HEK293 (cell line): ENCODE measurements around the gene MDM2.

Source experiments
- FEZF1 ChIP-seq: fragments of 450-650 bp; formaldehyde crosslinking; IDR thresholded peaks from 2 replicates; pipeline ENCODE4 v1.5.1; 2016; ENCODE audit warnings: missing biosample characterization, missing genetic modification characterization
- GLI4 ChIP-seq: fragments of 450-650 bp; formaldehyde crosslinking; IDR thresholded peaks from 2 replicates; pipeline ENCODE4 v1.5.1; 2016; ENCODE audit warnings: missing biosample characterization, missing genetic modification characterization
- IKZF3 ChIP-seq: fragments of 450-650 bp; IDR thresholded peaks from 2 replicates; pipeline ENCODE4 v1.5.0; 2018; ENCODE audit warnings: missing biosample characterization, mild to moderate bottlenecking, missing genetic modification characterization, moderate library complexity
- INSM2 ChIP-seq: fragments of 450-650 bp; formaldehyde crosslinking; IDR thresholded peaks from 2 replicates; pipeline ENCODE4 v1.5.1; 2016; ENCODE audit warnings: missing biosample characterization, missing genetic modification characterization
- KLF10 ChIP-seq: fragments of 450-650 bp; IDR thresholded peaks from 2 replicates; pipeline ENCODE4 v1.5.1; 2018; ENCODE audit warnings: missing biosample characterization, mild to moderate bottlenecking, missing genetic modification characterization
- REPIN1 ChIP-seq: fragments of 450-650 bp; formaldehyde crosslinking; IDR thresholded peaks from 2 replicates; pipeline ENCODE4 v1.5.1; 2017; ENCODE audit warnings: missing biosample characterization, missing genetic modification characterization, low read depth
- SCRT2 ChIP-seq: fragments of 450-650 bp; formaldehyde crosslinking; IDR thresholded peaks from 2 replicates; pipeline ENCODE4 v1.5.1; 2016; ENCODE audit warnings: missing biosample characterization, missing genetic modification characterization
- SP2 ChIP-seq: fragments of 450-650 bp; formaldehyde crosslinking; IDR thresholded peaks from 2 replicates; pipeline ENCODE4 v1.5.1; 2016; ENCODE audit warnings: missing biosample characterization, missing genetic modification characterization
- SP7 ChIP-seq: fragments of 450-650 bp; formaldehyde crosslinking; IDR thresholded peaks from 2 replicates; pipeline ENCODE4 v1.5.1; 2016; ENCODE audit warnings: missing biosample characterization, missing genetic modification characterization
- TSHZ1 ChIP-seq: fragments of 450-650 bp; formaldehyde crosslinking; IDR thresholded peaks from 2 replicates; pipeline ENCODE4 v1.5.1; 2016; ENCODE audit warnings: missing biosample characterization, missing genetic modification characterization, borderline replicate concordance
- ZBTB26 ChIP-seq: fragments of 450-650 bp; formaldehyde crosslinking; optimal IDR thresholded peaks from 2 replicates; pipeline ENCODE3; 2016; ENCODE audit warnings: missing biosample characterization, mild to moderate bottlenecking, missing genetic modification characterization
- ZEB2 ChIP-seq: fragments of 450-650 bp; formaldehyde crosslinking; IDR thresholded peaks from 2 replicates; pipeline ENCODE4 v1.5.1; 2016; ENCODE audit warnings: missing biosample characterization, missing genetic modification characterization
- ZFHX2 ChIP-seq: fragments of 450-650 bp; formaldehyde crosslinking; conservative IDR thresholded peaks from 2 replicates; pipeline ENCODE4 v1.5.1; 2016; ENCODE audit warnings: missing biosample characterization, missing genetic modification characterization
- ZFP41 ChIP-seq: fragments of 450-650 bp; formaldehyde crosslinking; IDR thresholded peaks from 2 replicates; pipeline ENCODE4 v1.5.1; 2016; ENCODE audit warnings: missing biosample characterization, missing genetic modification characterization, borderline replicate concordance
- ZNF18 ChIP-seq: fragments of 450-650 bp; formaldehyde crosslinking; IDR thresholded peaks from 2 replicates; pipeline ENCODE4 v1.5.1; 2016; ENCODE audit warnings: missing biosample characterization, missing genetic modification characterization
- ZNF211 ChIP-seq: fragments of 450-650 bp; formaldehyde crosslinking; IDR thresholded peaks from 2 replicates; pipeline ENCODE4 v1.5.1; 2016; ENCODE audit warnings: low read depth, missing biosample characterization, missing genetic modification characterization
- ZNF24 ChIP-seq: fragments of 450-650 bp; formaldehyde crosslinking; IDR thresholded peaks from 2 replicates; pipeline ENCODE4 v1.5.1; 2016; ENCODE audit warnings: missing biosample characterization, missing genetic modification characterization
- ZNF274 ChIP-seq, 2 experiments: fragments of 200-500 bp in 1 of 2; fragments of 450-650 bp in 1 of 2; sonication (Bioruptor generic) in 1 of 2; formaldehyde crosslinking in 1 of 2; IDR thresholded peaks; 2 replicates each; pipeline versions ENCODE4 v1.5.1 to v1.6.1; 2014 to 2016; ENCODE audit warnings: borderline replicate concordance in 1 of 2, inconsistent platforms in 1 of 2, low read length in 1 of 2, missing biosample characterization in 1 of 2, missing genetic modification characterization in 1 of 2
- ZNF398 ChIP-seq: fragments of 450-650 bp; formaldehyde crosslinking; IDR thresholded peaks from 2 replicates; pipeline ENCODE4 v1.5.1; 2017; ENCODE audit warnings: missing biosample characterization, missing genetic modification characterization
- ZNF514 ChIP-seq: fragments of 450-650 bp; formaldehyde crosslinking; IDR thresholded peaks from 2 replicates; pipeline ENCODE4 v1.5.1; 2016; ENCODE audit warnings: missing biosample characterization, missing genetic modification characterization
- ZNF544 ChIP-seq: fragments of 450-650 bp; formaldehyde crosslinking; IDR thresholded peaks from 2 replicates; pipeline ENCODE4 v1.5.0; 2017; ENCODE audit warnings: missing biosample characterization, missing genetic modification characterization
- ZNF558 ChIP-seq: fragments of 450-650 bp; formaldehyde crosslinking; IDR thresholded peaks from 2 replicates; pipeline ENCODE4 v1.5.1; 2016; ENCODE audit warnings: missing biosample characterization, missing genetic modification characterization
- ZNF600 ChIP-seq: fragments of 450-650 bp; formaldehyde crosslinking; IDR thresholded peaks from 2 replicates; pipeline ENCODE4 v1.5.1; 2016; ENCODE audit warnings: missing biosample characterization, missing genetic modification characterization
- ZNF610 ChIP-seq: fragments of 450-650 bp; formaldehyde crosslinking; IDR thresholded peaks from 2 replicates; pipeline ENCODE4 v1.5.1; 2016; ENCODE audit warnings: missing biosample characterization, missing genetic modification characterization, borderline replicate concordance
- ZNF785 ChIP-seq: fragments of 450-650 bp; formaldehyde crosslinking; IDR thresholded peaks from 2 replicates; pipeline ENCODE4 v1.5.1; 2016; ENCODE audit warnings: missing biosample characterization, missing genetic modification characterization
- ZSCAN18 ChIP-seq: fragments of 450-650 bp; formaldehyde crosslinking; IDR thresholded peaks from 2 replicates; pipeline ENCODE4 v1.5.1; 2016; ENCODE audit warnings: missing biosample characterization, missing genetic modification characterization

The MDM2 gene

GRCh38 chr12:68808388-68809189 is 612 bp downstream of the MDM2 start (continued):
- TF ChIP-seq GLI4 (peak; percentile 71; the same call in 1 of the 2 replicates), FEZF1 (peak; percentile 81), ZNF398 (tag by site-specific recombination) (peak; percentile 91), KLF10 (tag by site-specific recombination) (peak; percentile 97), ZEB2 (tag by site-specific recombination) (peak; percentile 99), SCRT2 (tag by site-specific recombination) (peak; percentile 80), ZNF600 (peak; percentile 93), SP7 (tag by site-specific recombination) (peak; percentile 94), TSHZ1 (peak; percentile 95), ZNF785 (tag by site-specific recombination) (0 out of 2 replicates have a peak, but pooled peaks have one; percentile 75), ZNF211 (tag by site-specific recombination) (no peak), ZNF610 (tag by site-specific recombination) (peak; percentile 71), ZNF558 (peak; percentile 73; the same call in 1 of the 2 replicates), ZNF18 (peak; percentile 100), ZBTB26 (tag by site-specific recombination) (no peak), REPIN1 (tag by site-specific recombination) (no peak), ZFHX2 (peak; percentile 86), ZNF514 (tag by site-specific recombination) (no peak), ZFP41 (tag by site-specific recombination) (no peak), ZNF274 (IDR thresholded peaks at IDR 0.05; ENCODE audit: low read length) (no peak), ZNF274 (tag by site-specific recombination; IDR thresholded peaks at IDR 0.05; ENCODE audit: borderline replicate concordance) (no peak), SP2 (tag by site-specific recombination) (peak; percentile 75), INSM2 (tag by site-specific recombination) (peak; percentile 96), ZNF24 (peak; percentile 95), IKZF3 (peak; percentile 95), ZNF544 (no peak), ZSCAN18 (tag by site-specific recombination) (no peak)
